Caco-2 (cell line): ENCODE data around the gene AP2B1. TPM values are rescaled to one million over a fixed set of nuclear protein-coding genes. Genes with fewer than 3 reads are reported as not detected.

Experiments used
- BruUV-seq: library from RNA; stranded (reverse); fragments of 400-500 nt; replicated peaks from 2 replicates; lab custom pipeline; 2021; lab: Mats Ljungman, UMichigan
- CTCF ChIA-PET: fragments of 300-600 bp; sonication (Branson Sonifier 250); formaldehyde crosslinking; loops from one replicate; lab custom pipeline; 2022; ENCODE audit warnings: antibody characterized with exemption; lab: Charles Lee
- POLR2A ChIA-PET: fragments of 300-600 bp; sonication (Branson Sonifier 250); formaldehyde crosslinking; loops from one replicate; lab custom pipeline; 2022; ENCODE audit warnings: antibody characterized with exemption; lab: Charles Lee
- DNase-seq, 2 experiments: peaks; one replicate each; pipeline versions ENCODE4 v3.0.0 to v3.0.0-alpha.2; 2020 to 2022
- H3K27me3 ChIP-seq: replicated peaks from 2 replicates; pipeline ENCODE4 v1.6.0; 2011; ENCODE audit warnings: low read length; ENCODE audit not compliant: control insufficient read depth, insufficient read depth
- H3K36me3 ChIP-seq: 2 replicates; pipeline ENCODE4 v1.5.1; 2011; ENCODE audit warnings: low read length; ENCODE audit not compliant: control insufficient read depth, insufficient read depth
- H3K4me1 ChIP-seq: fragments of 250-450 bp; sonication (Bioruptor Pico); 2 replicates; pipeline ENCODE4 v1.5.1; 2020; ENCODE audit warnings: mild to moderate bottlenecking
- H3K4me3 ChIP-seq: 2 replicates; pipeline ENCODE4 v1.5.1; 2011; ENCODE audit warnings: low read depth, mild to moderate bottlenecking, control low read depth, low read length
- H3K9me3 ChIP-seq: fragments of 250-450 bp; sonication (Bioruptor Pico); 2 replicates; pipeline ENCODE4 v1.5.1; 2020; ENCODE audit warnings: mild to moderate bottlenecking, moderate library complexity
- H3K27ac Mint-ChIP-seq: one replicate; pipeline ENCODE4 v1.8.0; 2022; ENCODE audit warnings: mixed read lengths; ENCODE audit not compliant: unreplicated experiment
- H3K27me3 Mint-ChIP-seq: one replicate; pipeline ENCODE4 v1.8.0; 2022; ENCODE audit warnings: mixed read lengths; ENCODE audit not compliant: insufficient read depth, unreplicated experiment
- H3K36me3 Mint-ChIP-seq: one replicate; pipeline ENCODE4 v1.8.0; 2022; ENCODE audit warnings: mild to moderate bottlenecking, mixed read lengths; ENCODE audit not compliant: insufficient read depth, unreplicated experiment
- H3K4me1 Mint-ChIP-seq: one replicate; pipeline ENCODE4 v1.8.0; 2022; ENCODE audit warnings: low read depth, mixed read lengths; ENCODE audit not compliant: unreplicated experiment
- H3K4me3 Mint-ChIP-seq: one replicate; pipeline ENCODE4 v1.8.0; 2022; ENCODE audit warnings: mild to moderate bottlenecking, moderate library complexity, mixed read lengths; ENCODE audit not compliant: unreplicated experiment
- H3K9me3 Mint-ChIP-seq: one replicate; pipeline ENCODE4 v1.8.0; 2022; ENCODE audit warnings: mixed read lengths; ENCODE audit not compliant: unreplicated experiment
- CTCF ChIP-seq, 2 experiments: fragments of 200-600 bp in 1 of 2; IDR thresholded peaks; 1 replicate in 1 of 2; 2 replicates in 1 of 2; pipeline versions ENCODE4 v1.5.1 to v1.8.0; 2011 to 2022; ENCODE audit warnings: antibody characterized with exemption in 1 of 2, control low read depth in 1 of 2, inconsistent platforms in 1 of 2, low read depth in 1 of 2, low read length in 1 of 2, mild to moderate bottlenecking in 1 of 2, moderate library complexity in 1 of 2; ENCODE audit not compliant: insufficient read depth in 1 of 2, severe bottlenecking in 1 of 2, unreplicated experiment in 1 of 2
- intact Hi-C: fragments of 100-400 bp; cut with micrococcal nuclease; formaldehyde crosslinking; loops from one replicate; pipeline ENCODE4 v1.10.0; 2022; ENCODE audit not compliant: unreplicated experiment
- total RNA-seq: library from RNA; stranded (reverse); gene quantifications from 2 replicates; pipeline ENCODE4 v1.2.3, GENCODE V29; 2022

The AP2B1 gene
- total RNA-seq, 1 experiment from 2014 or later = 228 TPM

- no peaks in the 10 kb centered on the region for H3K9me3 Mint-ChIP-seq
- POLR2A ChIA-PET = no interaction called here
- Histone ChIP-seq H3K9me3 (no peaks in the 10 kb centered on the region), H3K27me3 (no peaks in the 10 kb centered on the region), H3K4me1 (no peaks in the 10 kb centered on the region), H3K36me3 (no peaks in the 10 kb centered on the region), H3K4me3 (no peak overlapping the region)
- no peak for DNase-seq
- no peak for TF ChIP-seq CTCF (IDR thresholded peaks at IDR 0.05; ENCODE audit: insufficient read depth in 1 of 2, low read depth in 1 of 2, low read length in 1 of 2, severe bottlenecking in 1 of 2, unreplicated experiment in 1 of 2)
- peaks cover 7% of the 10 kb centered on the region for H3K4me1 Mint-ChIP-seq
- no peaks in the 10 kb centered on the region for H3K36me3 Mint-ChIP-seq
- no TSS peak for BruUV-seq
- intact Hi-C loops = no loop called here
- H3K4me3 Mint-ChIP-seq = no peak overlapping the region
- CTCF ChIA-PET = interaction anchor here (2.7 to 5.2 kb wide), 2 partner anchors 11 kb away, joined by 10 to 25 read pairs; no protein-coding TSS in a partner anchor
- H3K27me3 Mint-ChIP-seq = peaks cover 8% of the 10 kb centered on the region
- H3K27ac Mint-ChIP-seq = no peak overlapping the region
Observed at GRCh38 chr17:35775039-35775438, 187.9 kb downstream of the AP2B1 start.

- CTCF ChIA-PET = interaction anchor here (5.2 kb wide), 1 partner anchor 12 kb away, joined by 25 read pairs; no protein-coding TSS in a partner anchor
- Mint-ChIP-seq H3K27me3 (peaks cover 8% of the 10 kb centered on the region), H3K27ac (no peak overlapping the region)
Observed at GRCh38 chr17:35775583-35775982, 188.5 kb downstream of the AP2B1 start.

More at GRCh38 chr17:35775583-35775982, 188.5 kb downstream of the AP2B1 start:
- Histone ChIP-seq H3K9me3 (no peaks in the 10 kb centered on the region), H3K36me3 (no peaks in the 10 kb centered on the region), H3K27me3 (no peaks in the 10 kb centered on the region), H3K4me1 (no peaks in the 10 kb centered on the region), H3K4me3 (no peak overlapping the region)
- POLR2A ChIA-PET = no interaction called here
- TF ChIP-seq CTCF (IDR thresholded peaks at IDR 0.05; ENCODE audit: insufficient read depth in 1 of 2, low read depth in 1 of 2, low read length in 1 of 2, severe bottlenecking in 1 of 2, unreplicated experiment in 1 of 2) = no peak
- Mint-ChIP-seq H3K9me3 (no peaks in the 10 kb centered on the region), H3K4me1 (peaks cover 7% of the 10 kb centered on the region), H3K4me3 (no peak overlapping the region), H3K36me3 (no peaks in the 10 kb centered on the region)
- intact Hi-C loops = no loop called here
- BruUV-seq = no TSS peak
- DNase-seq = no peak

Other genes starting within 250 kb of the AP2B1 start
- gene SLFN11, start 213.7 kb upstream of the AP2B1 start, total RNA-seq = not detected in 2 replicates
- not detected in 2 replicates for gene SLFN12, start 154.8 kb upstream of the AP2B1 start, total RNA-seq
- not detected in 2 replicates for gene SLFN13, start 138.6 kb upstream of the AP2B1 start, total RNA-seq
- not detected in 2 replicates for gene SLFN12L, start 49.6 kb upstream of the AP2B1 start, total RNA-seq
- not detected in 2 replicates for gene SLFN14, start 26.5 kb upstream of the AP2B1 start, total RNA-seq
- gene PEX12, start 8.8 kb upstream of the AP2B1 start, total RNA-seq = 4.8 and 5.1 TPM in 2 replicates
- 11.4 and 13.3 TPM in 2 replicates for gene RASL10B, start 144.3 kb downstream of the AP2B1 start, total RNA-seq
- not detected in 2 replicates for gene GAS2L2, start 165.9 kb downstream of the AP2B1 start, total RNA-seq
- gene C17orf50, start 173.6 kb downstream of the AP2B1 start, total RNA-seq = not detected in 2 replicates
- gene MMP28, start 208.3 kb downstream of the AP2B1 start, total RNA-seq = not detected in 2 replicates
- 335 and 350 TPM in 2 replicates for gene TAF15, start 222.2 kb downstream of the AP2B1 start, total RNA-seq